Activated CD4-positive, alpha-beta T cell treated with anti-CD3 and anti-CD28 coated beads, Interleukin-2, amount 50 U/mL, for 48 hours (primary cell): ENCODE results near the gene CNOT6L.
"Not testable (repeated sequence)": the region's sequence is repeated elsewhere in the genome, so short reads cannot be mapped to it uniquely, and the experiment has no call there.

Experiments used
- DNase-seq, 2 experiments: peaks; one replicate each; pipeline ENCODE4 v3.0.0-alpha.2; 2020

CNOT6L gene

DNA sequence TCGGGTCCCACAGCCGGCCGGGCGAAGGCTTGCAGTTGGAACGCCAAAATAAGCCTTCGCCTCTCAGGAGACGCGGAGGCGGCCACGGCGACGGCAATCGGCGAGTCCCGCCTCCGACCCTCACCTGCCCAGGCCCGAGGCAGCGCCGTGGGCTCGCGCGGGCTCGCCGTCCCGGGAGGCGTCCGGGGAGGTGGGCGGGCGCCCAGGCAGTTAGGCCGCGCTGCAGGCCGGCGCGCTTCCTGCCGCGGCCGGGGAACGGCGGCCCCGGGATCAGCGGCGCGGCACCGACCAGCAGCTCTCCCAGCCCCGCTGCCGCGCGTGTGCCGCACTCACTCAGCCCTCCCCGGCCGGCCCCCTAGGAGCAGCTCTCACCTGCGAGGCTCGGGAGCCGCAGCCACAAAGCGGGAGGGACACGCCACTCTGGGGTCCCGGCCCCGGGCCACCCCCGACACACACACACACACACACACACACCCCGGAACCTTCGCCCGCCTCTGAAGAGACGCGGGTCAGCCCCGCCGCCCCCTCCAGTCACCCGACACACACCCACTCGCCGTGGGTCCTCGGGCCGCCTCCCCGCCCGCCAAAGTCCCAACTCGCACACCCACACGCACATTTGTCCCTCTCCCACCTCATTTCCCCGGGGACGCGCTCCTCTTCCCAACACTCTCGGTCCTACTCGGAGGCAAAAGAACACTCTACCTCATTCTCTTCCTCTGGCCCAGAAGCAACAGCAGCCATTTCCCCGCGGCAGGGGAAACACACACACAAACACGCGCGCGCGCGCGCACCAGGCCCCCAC lies at the start of gene CNOT6L:
Gene CNOT6L (minus strand): TSS at position 767 of the 802 bp plus-strand sequence. CDS start 60 bp downstream, at position 707.
- peak; percentile 71 to 80 for DNase-seq

DNA sequence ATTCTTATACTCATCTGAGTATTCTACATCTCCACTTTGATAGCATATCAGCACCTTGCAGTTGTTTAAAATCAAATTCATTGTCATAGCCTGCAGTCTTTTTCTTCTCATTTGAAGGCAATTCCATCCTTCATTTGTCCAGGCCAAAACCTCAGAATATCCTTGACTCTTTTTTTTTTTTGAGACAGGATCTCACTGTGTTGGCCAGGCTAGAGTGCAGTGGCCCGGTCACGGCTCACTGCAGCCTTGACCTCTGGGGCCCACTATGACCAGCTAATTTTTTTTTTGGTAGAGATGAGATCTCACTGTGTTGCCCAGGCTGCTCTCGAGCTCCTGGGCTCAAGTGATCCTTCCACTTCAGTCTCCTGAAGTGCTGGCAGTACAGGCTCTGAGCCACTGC lies 46.1 kb upstream of the CNOT6L start:
- DNase-seq, result no peak

DNA sequence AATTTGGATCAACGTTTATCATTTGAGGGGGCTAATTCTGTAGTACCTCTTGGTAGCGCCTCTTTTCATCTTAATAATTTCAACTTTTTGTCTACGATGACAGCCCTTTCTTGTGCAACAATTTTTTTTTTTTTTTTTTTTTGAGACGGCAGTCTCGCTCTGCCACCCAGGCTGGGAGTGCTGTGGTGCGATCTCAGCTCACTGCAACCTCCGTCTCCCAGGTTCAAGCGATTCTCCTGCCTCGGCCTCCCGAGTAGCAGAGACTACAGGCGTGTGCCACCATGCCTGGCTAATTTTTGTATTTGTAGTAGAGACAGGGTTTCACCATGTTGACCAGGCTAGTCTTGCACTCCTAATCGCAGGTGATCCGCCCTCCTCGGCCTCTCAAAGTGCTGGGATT lies 44.2 kb upstream of the CNOT6L start:
- DNase-seq, result not testable (repeated sequence)

DNA sequence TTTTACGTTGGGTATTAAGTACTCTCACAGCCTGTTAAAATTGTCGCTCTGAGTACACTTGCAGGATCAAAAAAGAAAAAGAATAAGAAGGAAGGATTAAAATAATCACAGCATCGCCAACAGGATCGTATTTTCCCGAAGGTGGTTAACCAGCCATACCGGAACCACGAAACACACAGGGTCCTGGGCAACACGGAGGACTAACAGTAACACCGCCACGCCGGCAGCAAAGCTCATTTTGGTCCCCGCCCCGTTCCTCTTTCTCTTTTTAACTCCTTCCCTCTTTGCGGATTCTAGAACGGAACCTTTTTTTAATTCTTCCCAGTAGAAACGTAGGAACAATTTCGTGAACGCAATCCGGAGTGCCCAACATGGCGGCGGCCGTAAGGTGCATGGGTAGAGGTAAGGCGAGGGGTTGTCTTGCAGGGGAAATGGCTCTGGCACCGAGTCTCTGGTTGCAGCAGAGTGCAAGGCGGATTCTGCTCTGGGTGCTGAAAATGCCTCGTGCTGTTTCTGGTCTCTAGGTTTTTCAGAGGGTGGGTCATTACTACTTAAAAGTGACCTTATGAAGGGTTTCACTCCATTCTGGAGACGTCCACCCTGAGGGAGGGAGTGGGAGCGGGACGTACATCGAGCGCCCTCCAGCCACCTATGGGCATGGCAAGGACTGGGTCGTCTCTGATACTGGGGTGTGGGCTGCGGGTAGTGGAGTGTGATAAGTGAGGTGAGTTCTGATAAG lies 43.5 kb upstream of the CNOT6L start, which contains the start of gene MRPL1:
Gene MRPL1 (plus strand): TSS at position 353 of the 739 bp plus-strand sequence. CDS start 19 bp downstream, at position 372.
- DNase-seq, result peak; percentile 81 to 90

DNA sequence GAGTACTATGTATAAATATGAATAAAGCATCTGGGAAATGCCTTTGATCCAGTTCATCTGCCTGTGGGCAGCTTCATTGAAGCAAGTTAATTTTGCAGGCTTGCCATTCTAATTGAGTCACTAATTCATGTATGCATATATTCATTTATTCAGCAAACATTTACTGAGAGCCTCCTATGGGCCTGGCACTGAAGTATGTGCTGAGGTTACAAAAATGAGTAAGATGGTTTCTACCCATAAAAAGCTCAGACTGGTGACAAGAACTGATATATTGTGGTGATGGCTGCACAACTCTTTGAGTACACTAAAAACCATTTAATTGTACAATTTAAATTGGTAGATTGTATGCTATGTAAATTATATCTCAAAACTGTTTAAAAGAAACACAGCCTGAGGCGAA lies 42.3 kb upstream of the CNOT6L start:
- DNase-seq, result no peak

DNA sequence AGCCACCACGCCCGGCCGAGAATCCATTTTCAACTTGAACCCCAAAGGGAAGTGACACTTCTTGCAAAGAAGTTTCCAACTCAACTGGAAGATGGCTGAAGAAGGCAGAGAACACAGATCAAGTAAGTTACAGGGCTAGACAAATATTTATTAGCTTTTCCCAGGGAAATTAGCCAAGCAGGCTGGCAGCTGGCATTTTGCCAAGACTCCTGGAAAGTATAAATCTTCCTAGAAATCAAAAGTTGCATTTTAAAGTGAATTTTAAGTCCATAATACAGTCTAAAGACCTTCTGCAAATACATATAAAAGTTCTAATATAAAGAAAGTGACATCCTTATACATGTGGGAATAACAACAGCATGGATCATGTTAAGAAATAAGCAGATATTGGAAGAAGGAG lies 40.1 kb upstream of the CNOT6L start:
- DNase-seq, result no peak

DNA sequence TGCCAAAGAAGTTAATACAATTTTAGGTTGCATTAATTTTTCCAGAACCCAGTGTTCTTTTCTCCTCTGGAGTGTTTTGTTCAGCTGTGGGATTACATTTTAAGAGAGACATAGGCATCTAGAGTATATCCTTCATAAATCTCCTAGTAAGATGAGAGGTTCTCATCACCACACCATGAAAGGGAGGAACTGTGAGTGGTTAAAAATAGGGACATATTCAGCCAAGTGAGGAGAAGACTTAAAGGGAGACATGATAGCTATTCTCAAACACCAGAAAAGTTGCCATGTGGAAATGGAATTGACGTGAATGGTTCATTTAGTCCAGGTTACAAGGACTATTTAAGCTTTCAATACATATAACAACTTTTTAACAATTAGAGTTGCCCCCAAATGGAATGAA lies 37.0 kb upstream of the CNOT6L start:
- DNase-seq, result no peak

DNA sequence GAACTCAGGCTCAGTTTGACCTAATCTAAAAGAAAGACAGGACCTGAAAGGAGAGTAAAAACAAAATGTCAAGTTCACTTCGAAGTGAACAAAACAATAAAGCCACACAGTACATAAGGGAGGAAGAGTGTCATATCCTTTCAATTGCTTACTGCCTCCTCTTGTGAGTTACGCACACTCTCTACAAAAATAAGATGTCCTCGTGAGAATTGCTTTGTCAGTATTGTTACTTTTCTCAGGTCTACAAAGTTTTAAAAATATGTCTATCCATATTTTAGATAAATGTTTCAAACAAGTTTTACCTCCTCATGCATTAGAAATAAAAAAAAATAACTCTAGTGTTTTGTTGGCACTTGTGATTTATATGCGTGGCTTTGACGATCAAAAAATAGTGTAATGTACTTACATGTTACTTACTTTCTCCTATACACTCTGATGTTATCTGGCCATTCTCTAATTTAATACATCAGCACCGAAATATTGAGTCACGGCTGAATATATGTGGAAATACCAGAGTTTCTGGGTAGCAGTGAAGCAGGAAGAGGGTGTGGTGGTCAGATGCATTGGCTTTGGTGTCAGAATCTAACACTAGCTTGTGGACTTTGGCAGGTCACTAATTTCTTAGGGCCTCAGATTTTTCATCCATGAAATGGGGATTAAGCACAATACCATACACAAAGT lies 35.4 kb upstream of the CNOT6L start:
- DNase-seq, result peak in 1 of 2 experiments; percentile 25

DNA sequence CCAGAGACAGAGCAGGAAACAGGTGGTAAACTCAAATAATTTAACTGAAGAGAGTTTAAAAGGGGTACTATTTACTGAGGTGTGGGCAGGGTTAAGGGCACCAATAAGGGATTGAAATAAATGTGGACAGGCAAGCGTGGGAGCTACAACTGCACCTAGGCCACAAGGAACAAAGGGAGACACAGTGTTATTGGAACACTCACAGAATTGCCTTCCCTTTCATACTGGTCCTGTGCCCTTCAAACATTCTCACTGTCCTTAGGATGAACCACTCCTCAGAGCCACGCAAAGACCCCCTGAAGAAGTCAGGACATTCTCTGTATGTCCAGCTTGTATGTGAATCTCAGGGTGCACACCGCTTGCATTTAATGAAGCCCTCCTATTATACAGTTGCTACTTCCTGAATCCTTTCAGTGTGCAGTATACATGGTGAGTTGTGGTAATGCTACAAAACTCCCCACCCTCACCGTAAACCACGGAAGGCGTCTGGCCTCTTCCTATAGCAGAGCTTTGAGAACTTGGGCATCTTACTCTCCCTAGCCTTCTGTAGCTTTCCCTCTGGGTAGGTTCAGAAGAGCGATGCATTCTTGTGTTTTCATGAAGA lies 33.8 kb upstream of the CNOT6L start:
- peak; percentile 59 to 67 for DNase-seq

DNA sequence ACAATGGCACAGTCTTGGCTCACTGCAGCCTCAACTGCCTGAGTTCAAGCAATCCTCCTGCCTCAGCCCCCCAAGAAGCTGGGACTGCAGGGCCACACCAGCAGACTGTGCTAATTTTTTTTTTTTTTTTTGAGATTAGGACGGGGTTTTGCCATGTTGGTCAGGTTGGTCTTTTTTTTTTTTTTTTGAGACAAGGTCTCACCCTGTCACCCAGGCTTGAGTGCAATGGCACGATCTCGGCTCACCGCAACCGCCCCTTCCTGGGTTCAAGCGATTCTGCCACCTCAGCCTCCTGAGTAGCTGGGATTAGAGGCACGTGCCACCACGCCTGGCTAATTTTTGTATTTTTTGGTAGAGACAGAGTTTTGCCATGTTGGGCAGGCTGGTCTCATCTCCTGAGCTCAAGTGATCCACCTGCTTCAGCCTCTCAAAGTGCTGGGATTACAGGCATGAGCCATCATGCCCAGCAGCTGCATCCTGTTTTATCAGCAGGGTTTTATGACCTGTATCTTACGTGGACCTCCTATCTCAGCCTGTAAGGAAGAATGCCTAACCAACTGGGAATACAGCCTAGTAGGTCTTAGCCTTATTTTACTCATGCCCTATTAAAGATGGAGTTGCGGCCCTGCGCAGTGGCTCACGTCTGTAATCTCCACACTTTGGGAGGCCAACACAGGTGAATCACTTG lies 30.3 kb upstream of the CNOT6L start:
- no peak for DNase-seq

DNA sequence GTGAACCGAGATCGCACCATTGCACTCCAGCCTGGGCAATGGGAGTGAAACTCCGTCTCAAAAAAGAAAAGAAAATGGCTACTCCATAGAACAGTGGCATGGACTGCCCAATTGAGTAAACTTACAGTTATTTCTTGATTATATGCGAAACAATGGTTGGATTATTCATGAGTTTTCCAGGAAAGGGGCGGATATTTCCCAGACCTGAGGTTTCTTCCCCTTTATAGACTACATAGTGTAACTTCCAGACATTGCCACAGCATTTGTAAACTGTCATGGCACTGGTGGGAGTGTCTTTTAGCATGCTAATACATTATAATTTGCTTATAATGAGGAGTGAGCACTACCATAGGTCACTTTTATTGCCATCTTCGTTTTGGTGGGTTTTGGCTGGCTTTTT lies 29.3 kb upstream of the CNOT6L start:
- DNase-seq, result no peak

DNA sequence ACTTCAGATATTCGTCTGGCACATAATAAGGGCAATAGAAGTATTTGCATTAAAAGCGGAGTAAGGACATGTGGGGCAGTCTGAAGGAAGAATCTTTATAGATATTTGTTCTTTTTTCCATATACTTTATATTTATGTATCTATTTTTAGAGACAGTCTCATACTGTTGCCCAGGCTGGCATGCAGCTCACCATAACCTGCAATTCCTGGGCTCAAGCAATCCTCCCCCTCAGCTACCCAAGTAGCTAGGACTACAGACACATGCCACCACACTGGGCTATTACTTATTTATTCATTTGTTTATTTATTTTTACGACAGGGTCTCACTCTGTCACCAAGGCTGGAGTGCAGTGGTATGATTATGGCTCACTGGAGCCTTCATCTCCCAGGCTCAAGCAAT lies 26.8 kb upstream of the CNOT6L start:
- no peak for DNase-seq

DNA sequence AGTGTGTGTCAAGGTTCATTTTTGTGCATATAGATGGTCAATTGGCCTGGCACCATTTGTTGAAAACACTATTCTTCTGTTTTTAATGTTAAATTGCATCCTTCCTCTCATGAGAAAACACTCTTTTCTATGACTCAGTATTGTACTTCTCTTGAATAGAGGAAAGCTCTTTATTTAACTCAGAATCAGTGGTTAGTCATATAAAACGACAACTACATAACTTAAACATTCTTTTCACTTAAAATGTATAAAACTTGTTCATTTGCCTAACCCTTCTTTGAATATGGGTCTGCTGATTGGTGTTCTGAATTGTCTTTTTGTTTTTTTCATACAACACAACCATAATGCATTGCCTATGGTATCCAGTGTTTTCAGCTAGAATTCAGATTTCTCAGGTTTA lies 26.2 kb upstream of the CNOT6L start:
- no peak for DNase-seq

DNA sequence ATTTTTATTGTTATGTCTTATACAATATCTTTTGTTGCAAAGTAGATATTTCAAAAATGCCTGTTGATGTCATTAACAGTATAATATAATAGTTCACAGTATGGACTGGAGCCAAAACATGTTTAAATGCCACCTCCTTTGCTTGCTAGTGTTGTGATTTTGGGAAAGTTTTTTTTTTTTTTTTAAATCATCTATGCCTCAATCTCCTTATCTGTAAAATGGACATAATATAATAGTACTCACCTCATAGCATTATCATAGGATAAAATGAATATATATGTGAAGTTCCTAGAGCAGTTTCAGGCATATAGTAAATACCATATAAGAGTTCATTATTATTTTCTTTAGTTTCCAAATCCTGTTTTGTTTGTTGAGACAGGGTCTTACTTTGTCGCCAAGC lies 25.2 kb upstream of the CNOT6L start:
- no peak for DNase-seq

DNA sequence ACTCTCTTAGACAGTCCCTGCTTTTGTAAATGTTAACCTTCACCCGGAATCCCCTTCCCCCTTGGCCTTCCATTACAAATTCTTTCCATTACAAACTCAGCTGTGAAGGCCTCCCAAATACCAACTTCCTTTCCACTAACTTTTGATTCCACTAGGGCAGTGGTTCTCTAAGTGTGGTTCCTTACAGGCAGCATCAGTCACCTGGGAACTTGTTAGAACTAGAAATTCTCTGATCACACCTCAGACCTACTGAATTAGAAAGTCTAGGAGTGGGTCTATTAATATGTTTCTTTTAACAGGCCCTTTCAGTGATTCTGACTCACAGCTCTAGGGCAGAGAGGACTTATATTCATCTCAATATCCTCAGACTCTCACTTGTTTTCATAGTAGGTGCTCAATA lies 24.5 kb upstream of the CNOT6L start:
- DNase-seq, result no peak

DNA sequence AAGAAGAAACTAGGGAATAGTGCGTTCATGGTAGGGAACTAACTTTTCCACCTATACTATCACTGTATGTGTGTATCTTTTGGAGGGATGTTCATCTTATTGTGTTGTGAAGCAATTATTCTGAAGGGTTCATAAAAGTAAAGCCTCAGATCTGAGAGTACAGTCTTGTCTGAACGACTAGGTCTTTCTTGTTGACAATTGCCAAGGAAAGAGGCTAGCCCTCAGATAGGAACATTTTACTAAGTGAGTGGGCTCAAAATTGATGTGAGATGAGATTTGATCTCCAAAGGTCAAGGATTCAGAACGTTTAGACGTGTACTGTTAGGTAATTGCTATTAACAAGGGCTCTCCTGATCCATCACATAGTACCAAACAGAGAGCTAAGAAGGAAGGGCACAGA lies 15.2 kb upstream of the CNOT6L start:
- no peak for DNase-seq

DNA sequence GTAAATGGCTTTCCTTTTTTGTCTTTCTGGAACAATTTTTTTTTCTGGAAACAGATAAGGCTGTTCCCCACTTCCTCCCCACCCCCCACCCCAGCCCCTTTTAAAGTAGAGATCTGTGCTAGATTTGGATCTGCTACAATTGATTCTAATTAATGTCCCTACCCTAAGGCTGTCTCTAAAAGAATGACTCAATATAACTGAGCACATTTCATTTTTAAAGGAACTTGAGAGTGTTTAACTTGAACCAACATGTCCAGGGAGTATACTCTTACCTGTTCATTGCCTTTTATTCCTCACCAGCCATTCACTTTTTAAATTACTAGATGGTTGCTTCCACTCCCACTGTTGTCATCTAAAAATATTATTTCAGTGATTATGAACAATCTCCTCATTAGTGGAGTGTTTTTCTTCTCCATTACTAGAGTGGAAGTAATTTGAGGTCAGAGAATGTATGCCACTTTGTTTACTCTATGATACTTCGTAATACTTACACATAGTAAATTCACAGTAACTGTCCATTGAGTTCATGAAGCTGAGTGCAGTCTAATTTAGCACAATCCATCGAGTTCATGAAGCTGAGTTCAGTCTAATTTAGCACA lies 14.1 kb upstream of the CNOT6L start:
- DNase-seq, result no peak

DNA sequence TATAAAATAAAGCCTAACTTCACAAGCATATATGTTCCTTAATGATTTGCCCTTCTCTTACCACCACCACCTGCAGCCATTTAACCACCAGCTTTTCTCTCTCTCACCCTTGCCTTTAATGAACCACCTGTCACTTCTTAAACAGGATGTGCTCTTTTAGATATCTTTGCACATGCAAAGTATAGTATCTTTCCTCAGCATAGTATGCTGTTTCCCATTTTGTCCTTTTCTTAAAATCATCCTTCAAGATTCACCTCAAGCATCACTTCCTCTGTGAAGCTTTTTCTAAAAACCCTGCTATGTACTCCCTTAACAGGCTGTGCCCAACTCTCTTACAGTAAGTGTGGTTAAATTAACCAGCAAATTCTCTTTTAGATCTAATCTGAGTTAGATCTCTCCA lies 8.2 kb upstream of the CNOT6L start:
- DNase-seq, result no peak

DNA sequence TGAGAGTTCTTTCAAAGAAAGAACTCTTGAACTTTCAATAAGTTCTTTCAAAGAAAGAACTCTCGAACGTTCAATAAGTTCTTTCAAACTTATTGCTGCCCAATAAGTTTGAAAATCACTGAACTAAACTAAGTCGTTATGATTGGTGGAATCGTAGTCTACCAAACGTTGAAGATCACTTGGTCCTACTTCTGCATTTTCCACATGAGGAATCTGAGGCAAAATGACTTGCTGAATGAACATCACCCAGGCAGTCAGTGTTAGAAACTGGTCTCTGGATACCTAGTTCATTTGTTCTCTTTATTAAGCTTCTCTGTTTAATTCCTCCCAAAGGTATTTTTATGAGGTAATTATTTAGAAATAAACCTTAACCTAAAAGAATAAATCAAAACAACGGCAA lies 7.1 kb upstream of the CNOT6L start:
- DNase-seq, result no peak

DNA sequence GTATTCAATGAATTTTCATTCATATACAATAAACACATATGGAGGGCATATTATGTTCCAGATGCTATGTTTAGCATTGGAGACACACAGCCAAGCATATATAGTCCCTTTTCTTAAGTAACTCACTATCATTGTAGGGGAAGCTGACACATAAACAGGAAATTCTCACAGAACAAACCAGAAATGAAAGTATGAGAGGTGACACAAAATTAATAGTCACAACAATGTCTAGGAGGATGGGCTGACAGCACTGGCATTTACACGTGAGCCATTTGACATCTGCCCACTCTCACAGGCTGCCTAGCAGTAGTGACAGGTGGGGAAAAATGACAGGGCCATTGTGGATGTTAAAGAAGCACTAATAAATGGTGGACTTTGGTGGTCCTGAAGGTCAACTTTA lies 2.6 kb upstream of the CNOT6L start:
- DNase-seq, result no peak

DNA sequence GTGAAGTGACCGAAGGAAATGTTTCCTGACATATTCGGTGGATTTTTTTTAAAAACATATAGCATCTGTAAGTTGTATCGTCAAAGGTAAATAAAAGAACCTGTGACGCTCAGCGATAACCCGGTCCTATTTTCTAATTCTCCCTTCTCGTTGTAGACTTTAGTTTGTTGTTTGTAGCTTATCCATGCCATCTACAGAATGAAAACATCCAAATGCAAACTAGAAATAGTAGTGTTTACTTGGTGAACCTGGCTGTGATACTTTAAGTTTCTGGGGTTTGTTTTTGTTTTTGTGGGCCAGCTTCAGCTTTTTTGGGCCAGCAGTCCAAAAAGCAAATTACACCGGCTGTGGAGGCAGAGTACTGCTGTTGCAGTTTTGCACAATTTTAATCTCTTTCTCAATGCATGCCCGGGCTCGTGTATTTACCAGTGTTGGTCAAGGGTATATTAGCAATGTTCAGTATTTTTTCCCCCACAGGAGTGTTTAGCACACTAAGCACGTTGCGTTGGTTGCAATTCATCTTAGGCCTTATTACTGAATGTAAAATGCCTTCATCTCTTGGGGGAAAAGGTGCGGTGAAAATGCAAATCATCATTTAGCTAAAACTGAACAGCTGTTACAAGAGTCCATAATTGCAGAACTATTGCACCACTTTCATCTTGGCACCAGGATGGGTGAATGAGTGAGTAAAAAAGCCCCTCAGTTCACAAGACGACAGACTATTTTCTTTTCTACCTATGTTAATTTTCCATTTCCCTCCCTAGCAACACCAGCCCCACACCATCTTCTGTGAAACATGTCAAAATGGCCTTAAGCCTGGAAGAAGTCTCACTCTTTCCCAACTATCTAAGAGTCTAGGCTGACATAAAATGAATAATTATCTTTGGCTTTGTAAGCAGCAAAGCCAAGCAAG lies 1.7 kb upstream of the CNOT6L start:
- no peak for DNase-seq
